GM23338 (cell line): ENCODE results near the gene RADIL. TPM values are rescaled to one million over a fixed set of nuclear protein-coding genes. Genes with fewer than 3 reads are reported as not detected.

ENCODE experiments used
- ATAC-seq: fragments of 200-7000 bp; cut with Tn5 transposase; 3 replicates; pipeline ENCODE4 v1.9.1; 2020
- DNase-seq: peaks from one replicate; pipeline ENCODE4 v3.0.0-alpha.2; 2015; ENCODE audit warnings: low spot score
- H2AFZ ChIP-seq: fragments of 200-600 bp; sonication (generic); 2 replicates; pipeline ENCODE4 v1.8.0; 2016; ENCODE audit warnings: antibody characterized with exemption, mild to moderate bottlenecking, moderate library complexity
- H3F3A ChIP-seq: fragments of 200-600 bp; sonication (generic); replicated peaks from 2 replicates; pipeline ENCODE4 v1.8.0; 2017; ENCODE audit warnings: antibody characterized with exemption, mixed run types, low read depth
- H3K27ac ChIP-seq: fragments of 200-600 bp; sonication (generic); 2 replicates; pipeline ENCODE4 v1.6.1; 2016; ENCODE audit warnings: low read depth
- H3K27me3 ChIP-seq: fragments of 200-600 bp; sonication (generic); 2 replicates; pipeline ENCODE4 v1.8.0; 2016; ENCODE audit warnings: mild to moderate bottlenecking, mixed run types, moderate library complexity; ENCODE audit not compliant: insufficient read depth
- H3K36me3 ChIP-seq: fragments of 200-600 bp; sonication (generic); 2 replicates; pipeline ENCODE4 v1.8.0; 2016; ENCODE audit warnings: mild to moderate bottlenecking; ENCODE audit not compliant: insufficient read depth
- H3K4me1 ChIP-seq: fragments of 200-600 bp; sonication (generic); 2 replicates; pipeline ENCODE4 v1.8.0; 2016; ENCODE audit warnings: mild to moderate bottlenecking, moderate library complexity; ENCODE audit not compliant: insufficient read depth
- H3K4me2 ChIP-seq: fragments of 200-600 bp; sonication (generic); 2 replicates; pipeline ENCODE4 v1.7.1; 2017; ENCODE audit warnings: mixed run types
- H3K4me3 ChIP-seq: fragments of 200-600 bp; sonication (generic); 2 replicates; pipeline ENCODE4 v1.6.1; 2016; ENCODE audit warnings: mixed run types
- H3K79me2 ChIP-seq: fragments of 200-600 bp; sonication (generic); replicated peaks from 2 replicates; pipeline ENCODE4 v1.8.0; 2017; ENCODE audit warnings: mild to moderate bottlenecking; ENCODE audit not compliant: insufficient read depth
- H3K9me2 ChIP-seq: fragments of 200-600 bp; sonication (generic); 2 replicates; pipeline ENCODE4 v1.8.0; 2017; ENCODE audit not compliant: insufficient read depth
- H4K20me1 ChIP-seq: fragments of 200-600 bp; sonication (generic); replicated peaks from 2 replicates; pipeline ENCODE4 v1.8.0; 2017; ENCODE audit warnings: mild to moderate bottlenecking; ENCODE audit not compliant: insufficient read depth
- H3K27ac Mint-ChIP-seq: 2 replicates; pipeline ENCODE4 v1.8.0; 2020; ENCODE audit warnings: inconsistent platforms, mild to moderate bottlenecking, moderate library complexity, mixed read lengths
- H3K27me3 Mint-ChIP-seq: 3 replicates; pipeline ENCODE4 v1.8.0; 2022; ENCODE audit warnings: low read depth, mild to moderate bottlenecking, moderate library complexity, mixed read lengths, inconsistent platforms; ENCODE audit not compliant: insufficient read depth, poor library complexity
- H3K36me3 Mint-ChIP-seq: 3 replicates; pipeline ENCODE4 v1.8.0; 2021; ENCODE audit warnings: low read depth, mild to moderate bottlenecking, inconsistent platforms, moderate library complexity, mixed read lengths
- H3K4me1 Mint-ChIP-seq: 3 replicates; pipeline ENCODE4 v1.8.0; 2020; ENCODE audit warnings: mild to moderate bottlenecking, inconsistent platforms, mixed read lengths
- H3K4me3 Mint-ChIP-seq: 3 replicates; pipeline ENCODE4 v1.8.0; 2021; ENCODE audit warnings: moderate library complexity, mild to moderate bottlenecking, inconsistent platforms, mixed read lengths
- H3K9me3 Mint-ChIP-seq: 3 replicates; pipeline ENCODE4 v1.8.0; 2020; ENCODE audit warnings: moderate library complexity, mild to moderate bottlenecking, inconsistent platforms, mixed read lengths
- CREB1 ChIP-seq: fragments of 250-450 bp; sonication (Bioruptor Pico); IDR thresholded peaks from 2 replicates; pipeline ENCODE4 v1.5.0; 2020; ENCODE audit warnings: low read depth, mild to moderate bottlenecking, moderate library complexity
- ETS1 ChIP-seq: IDR thresholded peaks from 2 replicates; pipeline ENCODE4 v1.6.1; 2016; ENCODE audit warnings: antibody characterized with exemption
- EZH2 ChIP-seq: fragments of 200-600 bp; sonication (generic); IDR thresholded peaks from one replicate; pipeline ENCODE4 v1.8.0; 2017; ENCODE audit warnings: antibody characterized with exemption, mild to moderate bottlenecking, low read depth; ENCODE audit not compliant: unreplicated experiment
- JUNB ChIP-seq: IDR thresholded peaks from one replicate; pipeline ENCODE4 v1.6.1; 2016; ENCODE audit warnings: antibody characterized with exemption; ENCODE audit not compliant: unreplicated experiment
- NANOG ChIP-seq: IDR thresholded peaks from 2 replicates; pipeline ENCODE4 v1.6.1; 2016; ENCODE audit warnings: antibody characterized with exemption, borderline replicate concordance
- REST ChIP-seq: IDR thresholded peaks from one replicate; pipeline ENCODE4 v1.6.1; 2018; ENCODE audit warnings: antibody characterized with exemption; ENCODE audit not compliant: unreplicated experiment
- ZNF462 ChIP-seq: fragments of 250-450 bp; sonication (Bioruptor Pico); IDR thresholded peaks from 2 replicates; pipeline ENCODE4 v1.5.0; 2020; ENCODE audit warnings: mild to moderate bottlenecking, moderate library complexity
- polyA plus RNA-seq: library from polyadenylated mRNA; unstranded; fragments of >200 nt; fragmentation: Nextera tagmentation; extraction: Ambion mirVana; gene quantifications from 2 replicates; pipeline ENCODE4 v1.2.1, GENCODE V29; 2016
- total RNA-seq: library from RNA; depleted of rRNA; stranded (reverse); fragments of >200 nt; shearing (Covaris generic); gene quantifications from 2 replicates; pipeline ENCODE4 v1.2.3, GENCODE V29; 2014

RADIL gene
- total and polyA plus RNA-seq, 2 experiments from 2014 or later: 4.3 to 9.8 TPM

- TF ChIP-seq ZNF462: no peak
- no peak for TF ChIP-seq CREB1 (CRISPR knock-in tag)
- no peak for TF ChIP-seq ETS1
- TF ChIP-seq EZH2: no peak
- TF ChIP-seq JUNB: no peak
Observed at GRCh38 chr7:4800487-4800886, 83.0 kb downstream of the RADIL start (continued).

GRCh38 chr7:4799508-4800268 is 83.8 kb downstream of the RADIL start:
- peak; percentile 7 for ATAC-seq
- no peak overlapping the region for H3K27ac ChIP-seq
- TF ChIP-seq NANOG (no peak), REST (no peak)

More at GRCh38 chr7:4799508-4800268, 83.8 kb downstream of the RADIL start:
- no peak for DNase-seq
- Histone ChIP-seq H4K20me1 (no peaks in the 10 kb centered on the region; the same call in 1 of the 2 replicates), H3K79me2 (no peaks in the 10 kb centered on the region), H3K4me3 (no peak overlapping the region), H3K4me1 (peaks cover 4% of the 10 kb centered on the region; the same call in 1 of the 2 replicates), H3K9me2 (no peaks in the 10 kb centered on the region), H3K36me3 (no peaks in the 10 kb centered on the region), H3F3A (no peaks in the 10 kb centered on the region), H3K27me3 (no peaks in the 10 kb centered on the region), H3K4me2 (no peak overlapping the region), H2AFZ (no peak overlapping the region)
- no peaks in the 10 kb centered on the region; the same call in 2 of the 3 replicates for H3K9me3 Mint-ChIP-seq
- peaks cover 2% of the 10 kb centered on the region for H3K27me3 Mint-ChIP-seq
- peaks cover 7% of the 10 kb centered on the region; the same call in 2 of the 3 replicates for H3K4me1 Mint-ChIP-seq
- no peaks in the 10 kb centered on the region; the same call in 2 of the 3 replicates for H3K36me3 Mint-ChIP-seq
- H3K4me3 Mint-ChIP-seq: no peak overlapping the region
- H3K27ac Mint-ChIP-seq: no peak overlapping the region
